Endodermal cell (in vitro differentiated cells): ENCODE data around the gene APPBP2. TPM values are rescaled to one million over a fixed set of nuclear protein-coding genes. Genes with fewer than 3 reads are reported as not detected.

Source experiments
- DNase-seq: peaks from one replicate; pipeline ENCODE4 v3.0.0-alpha.2; 2017
- H3K27ac ChIP-seq: 2 replicates; pipeline ENCODE4 v1.5.1; 2013; ENCODE audit warnings: mild to moderate bottlenecking, low read depth, low read length, moderate library complexity
- H3K27me3 ChIP-seq: 2 replicates; pipeline ENCODE4 v1.6.1; 2013; ENCODE audit warnings: mild to moderate bottlenecking, low read length, moderate library complexity; ENCODE audit not compliant: insufficient read depth, control insufficient read depth, poor library complexity, severe bottlenecking
- H3K36me3 ChIP-seq: 2 replicates; pipeline ENCODE4 v1.7.0; 2013; ENCODE audit warnings: mild to moderate bottlenecking, low read length, moderate library complexity; ENCODE audit not compliant: control insufficient read depth, insufficient read depth
- H3K4me1 ChIP-seq: one replicate; pipeline ENCODE4 v1.7.0; 2013; ENCODE audit warnings: low read length; ENCODE audit not compliant: control insufficient read depth, insufficient read depth
- H3K4me3 ChIP-seq: 2 replicates; pipeline ENCODE4 v1.5.1; 2013; ENCODE audit warnings: mild to moderate bottlenecking, low read length, moderate library complexity
- H3K9ac ChIP-seq: 2 replicates; pipeline ENCODE4 v1.6.1; 2013; ENCODE audit warnings: mild to moderate bottlenecking, low read length, moderate library complexity; ENCODE audit not compliant: poor library complexity, severe bottlenecking; ENCODE audit errors: extremely low read depth
- H3K9me3 ChIP-seq: 2 replicates; pipeline ENCODE4 v1.6.1; 2013; ENCODE audit warnings: mild to moderate bottlenecking, low read length, moderate library complexity; ENCODE audit not compliant: control insufficient read depth
- H3K27ac Mint-ChIP-seq: 2 replicates; pipeline ENCODE4 v1.8.0; 2020; ENCODE audit warnings: mixed read lengths
- H3K27me3 Mint-ChIP-seq: 2 replicates; pipeline ENCODE4 v1.8.0; 2021; ENCODE audit warnings: mild to moderate bottlenecking, mixed read lengths; ENCODE audit not compliant: insufficient read depth
- H3K36me3 Mint-ChIP-seq: 2 replicates; pipeline ENCODE4 v1.8.0; 2020; ENCODE audit warnings: low read depth, mixed read lengths
- H3K4me1 Mint-ChIP-seq: 2 replicates; pipeline ENCODE4 v1.8.0; 2020; ENCODE audit warnings: mixed read lengths
- H3K4me3 Mint-ChIP-seq: 2 replicates; pipeline ENCODE4 v1.8.0; 2020; ENCODE audit warnings: mild to moderate bottlenecking, moderate library complexity, mixed read lengths
- H3K9me3 Mint-ChIP-seq: 2 replicates; pipeline ENCODE4 v1.8.0; 2020; ENCODE audit warnings: mild to moderate bottlenecking, mixed read lengths
- WGBS, 2 experiments: methylation state at CpG; one replicate each; pipeline versions ENCODE4 v1.1.5 to v1.1.7; 2013; ENCODE audit warnings: missing lambda C conversion rate in 2 of 2, mixed read lengths in 1 of 2; ENCODE audit not compliant: insufficient coverage in 1 of 2, insufficient read length in 1 of 2; 5-methylcytosine and 5-hydroxymethylcytosine counted together
- total RNA-seq, 2 donors: library from RNA; stranded (reverse); fragmentation: NEBNext Ultra II Directional in 1 of 2; extraction: Animal tissue kit (Norgen Biotek cat#: 25700) in 1 of 2; gene quantifications; 2 replicates in 1 of 2; 3 replicates in 1 of 2; pipeline ENCODE4 v1.2.1, GENCODE V29; 2021
- TF ChIP-seq, protein P1 (sequence below): fragments of 200-600 bp; sonication (generic); conservative IDR thresholded peaks from 2 replicates; pipeline ENCODE4 v1.5.0; 2021; ENCODE audit warnings: antibody characterized with exemption, mild to moderate bottlenecking

Gene APPBP2
- total RNA-seq, 2 donors from 2014 or later = 25.3 to 28.1 TPM

DNA sequence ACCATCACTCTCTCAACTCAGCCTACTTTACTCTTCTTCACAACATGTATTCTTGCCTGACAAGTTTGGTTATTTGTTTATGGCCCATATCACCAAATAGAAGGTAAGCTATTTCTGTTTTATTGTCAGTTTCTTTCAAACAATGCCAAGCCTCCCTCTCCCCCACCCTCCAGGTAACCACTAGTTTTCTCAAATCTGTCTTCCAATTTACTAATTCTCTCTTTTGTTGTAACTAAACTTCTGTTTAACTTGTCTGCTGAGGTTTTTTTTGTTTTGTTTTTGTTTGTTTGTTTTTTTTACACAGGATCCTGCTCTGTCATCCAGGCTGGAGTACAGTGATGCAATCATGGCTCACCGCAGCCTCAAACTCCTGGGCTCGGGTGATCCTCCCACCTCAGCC is 68.9 kb downstream of the APPBP2 start:
- H3K27me3 ChIP-seq = no peaks in the 10 kb centered on the region
- WGBS, 2 experiments = 93 to 97% methylated on average over 2 of the region's 2 CpGs
- Mint-ChIP-seq H3K9me3 (peaks cover 12% of the 10 kb centered on the region), H3K36me3 (peaks cover 64% of the 10 kb centered on the region), H3K27ac (no peak overlapping the region), H3K4me1 (no peaks in the 10 kb centered on the region), H3K27me3 (no peaks in the 10 kb centered on the region), H3K4me3 (no peak overlapping the region)
- H3K36me3 ChIP-seq = peaks cover 83% of the 10 kb centered on the region
- H3K4me3 ChIP-seq = no peak overlapping the region
- no peak overlapping the region for H3K9ac ChIP-seq
- H3K9me3 ChIP-seq = peaks cover 4% of the 10 kb centered on the region
- H3K4me1 ChIP-seq = no peaks in the 10 kb centered on the region
- no peak for DNase-seq
- H3K27ac ChIP-seq = no peak overlapping the region
- TF ChIP-seq, protein P1, sequence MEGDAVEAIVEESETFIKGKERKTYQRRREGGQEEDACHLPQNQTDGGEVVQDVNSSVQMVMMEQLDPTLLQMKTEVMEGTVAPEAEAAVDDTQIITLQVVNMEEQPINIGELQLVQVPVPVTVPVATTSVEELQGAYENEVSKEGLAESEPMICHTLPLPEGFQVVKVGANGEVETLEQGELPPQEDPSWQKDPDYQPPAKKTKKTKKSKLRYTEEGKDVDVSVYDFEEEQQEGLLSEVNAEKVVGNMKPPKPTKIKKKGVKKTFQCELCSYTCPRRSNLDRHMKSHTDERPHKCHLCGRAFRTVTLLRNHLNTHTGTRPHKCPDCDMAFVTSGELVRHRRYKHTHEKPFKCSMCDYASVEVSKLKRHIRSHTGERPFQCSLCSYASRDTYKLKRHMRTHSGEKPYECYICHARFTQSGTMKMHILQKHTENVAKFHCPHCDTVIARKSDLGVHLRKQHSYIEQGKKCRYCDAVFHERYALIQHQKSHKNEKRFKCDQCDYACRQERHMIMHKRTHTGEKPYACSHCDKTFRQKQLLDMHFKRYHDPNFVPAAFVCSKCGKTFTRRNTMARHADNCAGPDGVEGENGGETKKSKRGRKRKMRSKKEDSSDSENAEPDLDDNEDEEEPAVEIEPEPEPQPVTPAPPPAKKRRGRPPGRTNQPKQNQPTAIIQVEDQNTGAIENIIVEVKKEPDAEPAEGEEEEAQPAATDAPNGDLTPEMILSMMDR = no peak

DNA sequence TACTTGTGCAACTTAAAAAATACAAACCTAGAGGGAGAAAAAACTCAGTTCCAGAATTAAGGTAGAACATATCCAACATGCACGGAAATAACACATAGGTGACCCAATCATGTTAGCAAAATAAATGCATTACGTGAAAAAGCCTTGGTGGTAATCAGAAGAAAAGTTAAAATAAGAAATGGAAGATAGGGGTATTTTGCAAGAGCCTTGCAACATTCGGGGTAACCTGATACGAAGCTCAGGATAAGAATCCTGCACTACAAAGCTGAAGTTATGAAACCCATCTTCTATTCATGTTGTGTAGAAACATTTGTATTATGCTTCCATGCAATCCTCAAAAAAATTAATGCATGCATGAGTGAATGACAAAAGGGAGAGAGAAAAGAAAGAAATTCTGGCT is 70.7 kb downstream of the APPBP2 start:
- Histone ChIP-seq H3K27ac (no peak overlapping the region), H3K9me3 (peaks cover 4% of the 10 kb centered on the region), H3K27me3 (no peaks in the 10 kb centered on the region), H3K36me3 (peaks cover 80% of the 10 kb centered on the region), H3K9ac (no peak overlapping the region), H3K4me3 (no peak overlapping the region), H3K4me1 (no peaks in the 10 kb centered on the region)
- WGBS, 2 experiments = 96 to 98% methylated on average over 4 of the region's 4 CpGs
- H3K9me3 Mint-ChIP-seq = peaks cover 12% of the 10 kb centered on the region
- H3K4me1 Mint-ChIP-seq = no peaks in the 10 kb centered on the region
- no peak overlapping the region for H3K27ac Mint-ChIP-seq
- H3K27me3 Mint-ChIP-seq = no peaks in the 10 kb centered on the region
- no peak overlapping the region for H3K4me3 Mint-ChIP-seq
- TF ChIP-seq, protein P1 = no peak
- DNase-seq = no peak
- peaks cover 68% of the 10 kb centered on the region for H3K36me3 Mint-ChIP-seq

DNA sequence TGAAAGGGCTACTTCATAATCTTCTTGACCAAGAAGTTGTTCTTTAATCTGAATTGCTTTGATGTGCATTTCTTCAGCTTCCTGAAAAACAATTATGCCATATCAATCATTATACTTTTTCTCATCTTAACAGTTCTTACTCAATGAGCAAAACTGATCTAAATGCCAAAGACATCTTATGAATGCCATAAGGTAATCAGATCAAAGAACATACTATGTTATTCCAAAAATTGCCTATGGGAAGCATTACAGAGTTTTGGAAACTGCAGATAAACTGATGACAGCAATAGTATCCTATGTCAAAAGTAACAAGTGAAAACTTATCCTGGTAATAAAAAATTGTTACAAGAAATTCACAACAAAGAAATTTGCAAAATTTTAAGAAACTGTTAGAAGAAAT is 74.1 kb downstream of the APPBP2 start:
- peaks cover 3% of the 10 kb centered on the region for H3K9me3 Mint-ChIP-seq
- H3K36me3 ChIP-seq = peaks cover 78% of the 10 kb centered on the region
- no peak overlapping the region for H3K27ac Mint-ChIP-seq

More for the DNA sequence above, 74.1 kb downstream of the APPBP2 start:
- no peak for DNase-seq
- no peaks in the 10 kb centered on the region for H3K9me3 ChIP-seq
- H3K27me3 Mint-ChIP-seq = no peaks in the 10 kb centered on the region
- TF ChIP-seq, protein P1 = no peak
- H3K4me3 Mint-ChIP-seq = no peak overlapping the region
- no peaks in the 10 kb centered on the region for H3K27me3 ChIP-seq
- H3K4me3 ChIP-seq = no peak overlapping the region
- no peak overlapping the region for H3K9ac ChIP-seq
- no peaks in the 10 kb centered on the region for H3K4me1 Mint-ChIP-seq
- no peak overlapping the region for H3K27ac ChIP-seq
- no peaks in the 10 kb centered on the region for H3K4me1 ChIP-seq
- H3K36me3 Mint-ChIP-seq = peaks cover 62% of the 10 kb centered on the region
